Loucy (cell line): ENCODE measurements around the gene PCGF6.
"Not testable (repeated sequence)": the region's sequence is repeated elsewhere in the genome, so short reads cannot be mapped to it uniquely, and the experiment has no call there.

ENCODE experiments used
- EZH2phosphoT487 ChIP-seq: fragments of 200-600 bp; IDR thresholded peaks from 2 replicates; pipeline ENCODE4 v1.6.1; 2018; ENCODE audit warnings: antibody characterized with exemption, mild to moderate bottlenecking, moderate library complexity, borderline replicate concordance
- TF ChIP-seq, protein P1 (sequence below): fragments of 200-600 bp; sonication (generic); conservative IDR thresholded peaks from 2 replicates; pipeline ENCODE4 v1.5.1; 2014; ENCODE audit warnings: mild to moderate bottlenecking, antibody characterized with exemption, low read length

GRCh38 chr10:103360791-103361190 lies 9.9 kb upstream of the PCGF6 start:
- TF ChIP-seq, protein P1, sequence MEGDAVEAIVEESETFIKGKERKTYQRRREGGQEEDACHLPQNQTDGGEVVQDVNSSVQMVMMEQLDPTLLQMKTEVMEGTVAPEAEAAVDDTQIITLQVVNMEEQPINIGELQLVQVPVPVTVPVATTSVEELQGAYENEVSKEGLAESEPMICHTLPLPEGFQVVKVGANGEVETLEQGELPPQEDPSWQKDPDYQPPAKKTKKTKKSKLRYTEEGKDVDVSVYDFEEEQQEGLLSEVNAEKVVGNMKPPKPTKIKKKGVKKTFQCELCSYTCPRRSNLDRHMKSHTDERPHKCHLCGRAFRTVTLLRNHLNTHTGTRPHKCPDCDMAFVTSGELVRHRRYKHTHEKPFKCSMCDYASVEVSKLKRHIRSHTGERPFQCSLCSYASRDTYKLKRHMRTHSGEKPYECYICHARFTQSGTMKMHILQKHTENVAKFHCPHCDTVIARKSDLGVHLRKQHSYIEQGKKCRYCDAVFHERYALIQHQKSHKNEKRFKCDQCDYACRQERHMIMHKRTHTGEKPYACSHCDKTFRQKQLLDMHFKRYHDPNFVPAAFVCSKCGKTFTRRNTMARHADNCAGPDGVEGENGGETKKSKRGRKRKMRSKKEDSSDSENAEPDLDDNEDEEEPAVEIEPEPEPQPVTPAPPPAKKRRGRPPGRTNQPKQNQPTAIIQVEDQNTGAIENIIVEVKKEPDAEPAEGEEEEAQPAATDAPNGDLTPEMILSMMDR: not testable (repeated sequence)
- not testable (repeated sequence) for TF ChIP-seq EZH2phosphoT487
